Smooth muscle cell of bladder (primary cell): Measurements from ENCODE around the gene LRP11. TPM values are rescaled to one million over a fixed set of nuclear protein-coding genes. Genes with fewer than 3 reads are reported as not detected.

Experiments
- total RNA-seq: library from RNA; depleted of rRNA; stranded (reverse); fragments of >200 nt; gene quantifications from 2 replicates; pipeline ENCODE4 v1.2.3, GENCODE V29; 2014

The LRP11 gene
- 74.2 and 81.4 TPM in 2 replicates for total RNA-seq

GRCh38 chr6:149863698-149864577 lies at the start of gene LRP11:
LRP11 (minus strand) TSS chr6:149864359; CDS start chr6:149864020, 339 bp downstream.

GRCh38 chr6:149897855-149898744 lies 33.9 kb upstream of the LRP11 start, which contains the start of gene RAET1E:
RAET1E (minus strand) TSS chr6:149898113; CDS start chr6:149890901, 7,212 bp downstream.

Other genes starting within 250 kb of the LRP11 start
- 31.6 and 38.4 TPM in 2 replicates for gene KATNA1, start 215.6 kb downstream of the LRP11 start, total RNA-seq
- gene LATS1, start 146.3 kb downstream of the LRP11 start, total RNA-seq: 4.9 and 5.0 TPM in 2 replicates
- 11.5 and 11.8 TPM in 2 replicates for gene NUP43, start 117.8 kb downstream of the LRP11 start, total RNA-seq
- 63.0 and 74.7 TPM in 2 replicates for gene PCMT1, start 114.6 kb downstream of the LRP11 start, total RNA-seq
- gene RAET1E, start 33.8 kb upstream of the LRP11 start, total RNA-seq: 0.14 and 0.37 TPM in 2 replicates
- gene RAET1G, start 58.8 kb upstream of the LRP11 start, total RNA-seq: 3.3 and 4.1 TPM in 2 replicates
- gene ULBP2, start 77.7 kb upstream of the LRP11 start, total RNA-seq: 2.6 and 2.7 TPM in 2 replicates
- gene ULBP1, start 99.6 kb upstream of the LRP11 start, total RNA-seq: under 0.01 TPM in 1 of 2 replicates, not detected in the other
- gene RAET1L, start 161.2 kb upstream of the LRP11 start, total RNA-seq: not detected in 2 replicates
- gene ULBP3, start 204.8 kb upstream of the LRP11 start, total RNA-seq: 3.4 and 12.1 TPM in 2 replicates